Mesothelial cell of epicardium (in vitro differentiated cells): ENCODE results near the gene ERC1. TPM values are rescaled to one million over a fixed set of nuclear protein-coding genes. Genes with fewer than 3 reads are reported as not detected.

ENCODE experiments used
- DNase-seq, 2 experiments: peaks; one replicate each; pipeline ENCODE4 v3.0.0; 2021; ENCODE audit warnings: low spot score in 2 of 2; ENCODE audit not compliant: unreplicated experiment in 2 of 2
- H3K27ac Mint-ChIP-seq: 2 replicates; pipeline ENCODE4 v1.8.0; 2021; ENCODE audit warnings: mixed read lengths
- H3K27me3 Mint-ChIP-seq: 2 replicates; pipeline ENCODE4 v1.8.0; 2021; ENCODE audit warnings: low read depth, mixed read lengths
- H3K36me3 Mint-ChIP-seq: 2 replicates; pipeline ENCODE4 v1.8.0; 2021; ENCODE audit warnings: mixed read lengths
- H3K4me1 Mint-ChIP-seq: 2 replicates; pipeline ENCODE4 v1.8.0; 2021; ENCODE audit warnings: mixed read lengths
- H3K4me3 Mint-ChIP-seq: 2 replicates; pipeline ENCODE4 v1.8.0; 2021; ENCODE audit warnings: mild to moderate bottlenecking, moderate library complexity, mixed read lengths
- H3K9me3 Mint-ChIP-seq: 2 replicates; pipeline ENCODE4 v1.8.0; 2021; ENCODE audit warnings: mixed read lengths
- total RNA-seq: library from RNA; stranded (reverse); gene quantifications from 3 replicates; pipeline ENCODE4 v1.2.1, GENCODE V29; 2021
- TF ChIP-seq, protein P1 (sequence below): fragments of 200-600 bp; sonication (generic); IDR thresholded peaks from one replicate; pipeline ENCODE4 v1.5.0; 2021; ENCODE audit warnings: antibody characterized with exemption; ENCODE audit not compliant: unreplicated experiment

The ERC1 gene
- total RNA-seq, 1 donor from 2014 or later: 66.1 TPM

GRCh38 chr12:1377117-1377516, 386.1 kb downstream of the ERC1 start:
- no peak for DNase-seq
- Mint-ChIP-seq H3K27me3 (no peaks in the 10 kb centered on the region), H3K36me3 (peaks cover 27% of the 10 kb centered on the region), H3K4me1 (no peaks in the 10 kb centered on the region), H3K4me3 (no peak overlapping the region), H3K27ac (no peak overlapping the region), H3K9me3 (peaks cover 7% of the 10 kb centered on the region)
- TF ChIP-seq, protein P1, sequence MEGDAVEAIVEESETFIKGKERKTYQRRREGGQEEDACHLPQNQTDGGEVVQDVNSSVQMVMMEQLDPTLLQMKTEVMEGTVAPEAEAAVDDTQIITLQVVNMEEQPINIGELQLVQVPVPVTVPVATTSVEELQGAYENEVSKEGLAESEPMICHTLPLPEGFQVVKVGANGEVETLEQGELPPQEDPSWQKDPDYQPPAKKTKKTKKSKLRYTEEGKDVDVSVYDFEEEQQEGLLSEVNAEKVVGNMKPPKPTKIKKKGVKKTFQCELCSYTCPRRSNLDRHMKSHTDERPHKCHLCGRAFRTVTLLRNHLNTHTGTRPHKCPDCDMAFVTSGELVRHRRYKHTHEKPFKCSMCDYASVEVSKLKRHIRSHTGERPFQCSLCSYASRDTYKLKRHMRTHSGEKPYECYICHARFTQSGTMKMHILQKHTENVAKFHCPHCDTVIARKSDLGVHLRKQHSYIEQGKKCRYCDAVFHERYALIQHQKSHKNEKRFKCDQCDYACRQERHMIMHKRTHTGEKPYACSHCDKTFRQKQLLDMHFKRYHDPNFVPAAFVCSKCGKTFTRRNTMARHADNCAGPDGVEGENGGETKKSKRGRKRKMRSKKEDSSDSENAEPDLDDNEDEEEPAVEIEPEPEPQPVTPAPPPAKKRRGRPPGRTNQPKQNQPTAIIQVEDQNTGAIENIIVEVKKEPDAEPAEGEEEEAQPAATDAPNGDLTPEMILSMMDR: no peak

GRCh38 chr12:1377681-1378080, 386.7 kb downstream of the ERC1 start:
- TF ChIP-seq, protein P1: no peak
- peaks cover 24% of the 10 kb centered on the region for H3K36me3 Mint-ChIP-seq
- no peak overlapping the region for H3K4me3 Mint-ChIP-seq
- no peaks in the 10 kb centered on the region for H3K4me1 Mint-ChIP-seq
- no peaks in the 10 kb centered on the region for H3K27me3 Mint-ChIP-seq
- DNase-seq: no peak
- H3K9me3 Mint-ChIP-seq: peaks cover 7% of the 10 kb centered on the region
- no peak overlapping the region for H3K27ac Mint-ChIP-seq

- peaks cover 7% of the 10 kb centered on the region for H3K9me3 Mint-ChIP-seq
- peaks cover 14% of the 10 kb centered on the region for H3K36me3 Mint-ChIP-seq
- no peaks in the 10 kb centered on the region for H3K27me3 Mint-ChIP-seq
- no peaks in the 10 kb centered on the region for H3K4me1 Mint-ChIP-seq
- H3K4me3 Mint-ChIP-seq: no peak overlapping the region
- DNase-seq: no peak
- TF ChIP-seq, protein P1: no peak
- H3K27ac Mint-ChIP-seq: no peak overlapping the region
These were observed 389.3 kb downstream of the ERC1 start for GRCh38 chr12:1380171-1380851.

DNA sequence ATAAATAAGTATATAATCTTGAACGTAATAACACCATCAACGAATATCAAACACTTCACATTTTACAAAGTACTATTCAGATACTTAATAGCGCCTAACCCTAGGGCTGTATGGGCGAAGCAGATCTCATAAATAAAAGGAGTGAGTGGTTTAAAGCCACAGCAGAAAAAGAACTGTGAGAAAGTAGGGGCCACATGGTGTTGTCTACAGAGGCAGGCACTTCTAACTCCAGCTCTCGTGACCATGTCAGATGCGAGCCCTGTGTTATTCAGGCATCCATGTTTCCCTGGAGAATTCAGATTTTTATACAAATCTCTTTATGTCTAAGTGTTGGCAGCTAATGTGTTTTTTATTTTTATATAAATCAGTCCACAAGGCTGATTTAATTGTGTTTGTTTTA, 391.1 kb downstream of the ERC1 start:
- no peaks in the 10 kb centered on the region for H3K4me1 Mint-ChIP-seq
- no peak overlapping the region for H3K27ac Mint-ChIP-seq
- no peaks in the 10 kb centered on the region for H3K27me3 Mint-ChIP-seq

GRCh38 chr12:1382826-1383225, 391.8 kb downstream of the ERC1 start:
- H3K4me3 Mint-ChIP-seq: no peak overlapping the region
- H3K4me1 Mint-ChIP-seq: no peaks in the 10 kb centered on the region
- H3K27ac Mint-ChIP-seq: no peak overlapping the region
- H3K36me3 Mint-ChIP-seq: peaks cover 7% of the 10 kb centered on the region
- H3K9me3 Mint-ChIP-seq: peaks cover 3% of the 10 kb centered on the region
- DNase-seq: no peak
- TF ChIP-seq, protein P1: no peak
- H3K27me3 Mint-ChIP-seq: no peaks in the 10 kb centered on the region

More for the DNA sequence above, 391.1 kb downstream of the ERC1 start:
- Mint-ChIP-seq H3K36me3 (peaks cover 7% of the 10 kb centered on the region), H3K4me3 (no peak overlapping the region), H3K9me3 (peaks cover 3% of the 10 kb centered on the region)
- no peak for DNase-seq
- TF ChIP-seq, protein P1: no peak
